Measurements from ENCODE around the gene MMP3.
"Not testable (repeated sequence)": the region's sequence is repeated elsewhere in the genome, so short reads cannot be mapped to it uniquely, and the experiment has no call there.

The MMP3 gene

GRCh38 chr11:102843489-102843888, at the start of gene MMP3:
Gene MMP3, minus strand, starts transcription at chr11:102843609. Its CDS starts 63 bp downstream, at chr11:102843546.
- no peak for DNase-seq (ENCODE audit: low read depth in 2 of 2)

DNA sequence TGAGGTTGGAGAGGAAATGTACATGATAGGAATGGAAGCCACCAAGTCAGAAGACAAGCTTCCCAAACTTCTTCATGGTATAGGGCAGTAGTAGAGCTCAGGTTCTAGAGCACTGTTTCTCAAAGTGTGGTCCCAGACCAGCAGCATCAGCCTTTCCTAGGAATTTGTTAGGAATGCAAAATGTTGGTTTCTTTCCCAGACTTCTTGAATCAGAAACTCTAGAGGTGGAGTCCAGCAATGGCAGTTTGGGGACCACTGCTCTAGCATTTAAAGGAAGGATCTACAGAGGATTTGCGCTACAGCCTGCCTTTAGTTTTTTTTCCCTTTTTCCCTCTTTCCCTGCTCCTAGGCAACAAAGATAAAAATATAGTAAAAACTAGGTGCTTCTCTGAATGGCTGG, 48.3 kb upstream of the MMP3 start:
- no peak for DNase-seq (ENCODE audit: low read depth in 2 of 2)

DNA sequence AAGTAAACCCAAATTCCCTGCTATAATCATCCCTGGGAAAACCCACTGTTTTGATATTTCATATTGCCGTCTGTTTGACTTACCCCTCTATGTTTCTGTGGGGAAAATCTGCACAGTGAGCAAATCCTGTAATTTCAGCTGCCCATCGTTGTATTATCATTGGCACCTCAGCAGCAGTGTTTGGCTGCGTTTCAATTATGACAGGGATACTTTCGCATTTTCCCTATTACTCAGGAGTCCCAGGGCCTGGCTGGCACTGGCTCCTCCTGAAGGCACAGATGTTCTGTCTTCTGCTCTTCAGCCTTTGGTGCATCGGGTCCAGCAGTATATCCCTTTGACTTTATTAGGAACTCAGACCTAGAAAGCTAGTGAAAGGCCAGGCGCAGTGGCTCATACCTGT, 43.6 kb upstream of the MMP3 start:
- DNase-seq (ENCODE audit: low read depth in 2 of 2): no peak

DNA sequence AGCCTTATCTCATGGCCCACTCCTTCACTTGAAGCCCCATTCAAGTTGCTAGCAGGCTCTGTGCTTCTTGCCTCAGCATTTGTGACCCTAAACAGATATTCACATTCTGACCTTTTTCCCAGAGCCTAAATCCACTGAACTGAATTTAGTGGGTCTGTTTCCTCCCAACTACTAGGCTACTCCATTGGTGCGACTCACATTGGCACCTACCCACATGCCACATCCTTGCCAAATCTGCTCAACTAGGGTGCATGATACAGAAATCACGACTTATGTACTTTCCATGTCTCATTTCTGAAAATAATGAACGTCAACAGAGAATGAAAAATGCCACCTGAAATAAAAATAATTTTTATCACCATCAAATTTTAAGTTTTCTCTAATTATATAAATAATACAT, 39.7 kb upstream of the MMP3 start:
- no peak for DNase-seq (ENCODE audit: low read depth in 2 of 2)

DNA sequence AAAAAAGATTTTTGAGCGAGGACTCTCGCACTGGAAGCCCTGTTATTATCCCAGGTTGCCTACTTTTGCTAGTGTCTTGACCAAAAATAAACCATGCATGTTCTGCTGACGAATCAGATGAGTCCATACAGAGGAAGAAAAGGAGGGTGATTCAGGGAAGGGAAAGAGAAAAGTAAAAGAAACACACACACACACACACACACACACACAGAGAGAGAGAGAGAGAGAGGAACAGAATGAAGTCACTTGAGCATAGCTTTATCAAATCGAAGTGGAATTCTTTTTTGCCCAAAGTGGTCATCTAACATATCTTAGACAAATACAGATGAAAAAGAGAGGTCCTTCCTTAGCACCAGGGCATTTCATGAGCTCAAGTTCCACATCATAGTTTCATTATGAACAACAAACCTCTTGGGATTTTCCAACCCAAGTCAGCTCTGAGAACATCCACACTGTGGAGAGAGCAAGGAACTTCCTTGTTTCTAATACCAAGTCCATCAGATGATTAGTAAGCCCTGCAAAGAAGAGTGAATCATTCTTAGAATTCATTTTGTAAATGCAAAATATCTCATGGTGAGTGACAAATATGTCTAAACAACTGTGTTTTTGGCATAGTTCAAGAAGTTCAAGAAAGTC, 39.1 kb upstream of the MMP3 start:
- no peak for DNase-seq (ENCODE audit: low read depth in 2 of 2)

DNA sequence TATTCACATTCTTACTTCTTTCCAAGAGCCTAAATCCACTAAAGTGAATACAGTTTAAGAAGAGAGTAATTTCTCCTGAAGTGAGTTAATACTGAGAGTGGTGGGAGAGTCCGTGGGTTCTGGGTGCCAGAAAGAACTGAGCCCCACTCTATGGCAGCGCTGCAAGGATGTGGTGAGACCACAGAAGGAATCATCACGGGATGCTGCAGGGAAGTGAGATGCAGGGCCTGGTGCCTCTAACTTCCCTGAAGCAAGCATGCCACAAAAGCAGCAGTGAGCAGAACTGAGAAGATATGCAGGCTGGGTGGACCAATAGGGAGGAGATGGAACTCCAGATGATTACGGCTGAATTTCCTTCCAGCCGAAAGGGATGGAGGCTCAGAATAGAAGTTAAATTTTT, 36.4 kb upstream of the MMP3 start:
- no peak for DNase-seq (ENCODE audit: low read depth in 2 of 2)

- no peak for DNase-seq (ENCODE audit: low read depth in 2 of 2)
Measured at GRCh38 chr11:102878595-102878994, 35.2 kb upstream of the MMP3 start.

GRCh38 chr11:102874852-102875251, 31.4 kb upstream of the MMP3 start, which contains the start of gene MMP12:
Gene MMP12, minus strand, starts transcription at chr11:102874982. Its CDS starts 45 bp downstream, at chr11:102874937.
- no peak for DNase-seq (ENCODE audit: low read depth in 2 of 2)

DNA sequence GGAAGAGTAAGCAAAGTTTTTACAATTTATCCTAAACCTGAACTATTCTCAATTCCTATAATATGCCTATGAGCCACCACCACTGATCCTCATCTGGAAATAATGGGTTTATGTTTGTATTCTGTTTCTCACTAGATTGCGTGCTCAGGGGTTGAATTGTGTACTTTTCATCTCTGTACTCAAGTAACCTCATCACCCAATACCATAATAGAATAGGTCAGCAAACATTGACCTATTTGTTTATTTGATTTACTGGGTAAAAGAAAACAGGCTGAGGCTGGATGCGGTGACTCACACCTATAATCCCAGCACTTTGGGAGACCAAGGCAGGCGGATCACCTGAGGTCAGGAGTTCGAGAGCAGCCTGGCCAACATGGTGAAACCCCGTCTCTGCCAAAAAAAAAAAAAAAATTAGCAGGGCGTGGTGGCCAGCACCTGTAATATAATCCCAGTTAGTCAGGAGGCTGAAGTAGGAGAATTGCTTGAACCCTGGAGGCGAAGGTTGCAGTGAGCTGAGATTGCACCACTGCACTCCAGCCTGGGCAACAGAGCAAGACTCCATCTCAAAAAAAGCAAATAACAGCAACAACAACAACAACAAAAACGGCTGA, 26.1 kb upstream of the MMP3 start:
- not testable (repeated sequence) for DNase-seq (ENCODE audit: low read depth in 2 of 2)

GRCh38 chr11:102868339-102868738, 24.9 kb upstream of the MMP3 start:
- DNase-seq (ENCODE audit: low read depth in 2 of 2): no peak

GRCh38 chr11:102864724-102865123, 21.3 kb upstream of the MMP3 start:
- DNase-seq (ENCODE audit: low read depth in 2 of 2): no peak

- DNase-seq (ENCODE audit: low read depth in 2 of 2): no peak
Measured at GRCh38 chr11:102853956-102854355, 10.5 kb upstream of the MMP3 start.

DNA sequence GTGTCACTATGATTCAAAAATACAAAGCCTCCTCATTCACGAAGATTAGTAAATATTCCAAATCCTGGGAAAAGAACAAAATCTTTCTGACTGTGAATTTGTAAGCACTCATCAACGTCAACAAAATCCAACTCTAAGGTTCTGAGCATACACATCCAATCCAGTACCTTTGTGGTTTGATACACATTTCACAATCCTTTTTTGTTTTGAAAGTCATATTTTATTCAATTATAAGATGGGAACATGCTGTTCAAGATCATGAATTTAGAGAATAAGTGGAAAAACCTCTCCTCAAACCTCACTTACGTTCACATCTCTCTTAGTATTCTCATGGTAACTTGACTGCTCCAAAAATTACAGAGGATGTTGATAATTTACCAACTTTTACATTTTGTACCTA, 9.6 kb upstream of the MMP3 start:
- DNase-seq (ENCODE audit: low read depth in 2 of 2): no peak

DNA sequence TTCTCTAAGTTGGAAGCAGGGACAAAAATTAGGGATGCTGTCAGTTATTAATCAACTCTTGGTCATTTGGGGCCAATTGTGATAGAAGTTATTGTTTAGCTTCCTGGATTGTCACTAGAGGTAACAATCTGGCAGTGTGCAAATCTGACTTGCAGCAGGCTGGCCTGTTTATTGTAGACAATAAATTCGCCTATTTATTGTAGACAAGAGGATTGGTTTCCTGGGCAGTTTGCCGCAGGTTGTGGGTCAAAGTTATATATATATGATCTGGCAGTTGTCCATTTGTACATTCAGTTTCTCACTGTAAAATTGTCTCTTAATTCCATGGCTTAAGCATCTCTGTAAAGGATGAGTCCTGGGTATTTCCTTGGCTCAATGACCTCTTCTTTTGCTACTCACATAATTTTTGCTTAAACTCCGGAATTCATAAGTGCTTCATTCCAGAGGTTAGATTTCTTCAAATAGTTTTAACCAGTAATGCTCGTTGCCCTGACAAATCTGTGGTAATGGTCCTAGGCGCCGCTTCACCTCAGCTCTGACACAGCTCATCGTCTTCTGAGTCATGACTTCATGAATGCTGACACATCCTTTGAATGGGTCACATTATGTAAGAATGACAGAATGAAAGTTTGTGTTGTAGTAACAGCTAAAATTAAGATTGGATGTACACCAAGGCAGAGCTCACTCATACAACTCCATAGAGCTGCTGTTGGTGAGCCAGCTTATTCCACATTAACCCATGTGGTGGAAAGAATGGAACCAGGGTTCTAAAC, 7.8 kb upstream of the MMP3 start:
- DNase-seq (ENCODE audit: low read depth in 2 of 2): no peak

DNA sequence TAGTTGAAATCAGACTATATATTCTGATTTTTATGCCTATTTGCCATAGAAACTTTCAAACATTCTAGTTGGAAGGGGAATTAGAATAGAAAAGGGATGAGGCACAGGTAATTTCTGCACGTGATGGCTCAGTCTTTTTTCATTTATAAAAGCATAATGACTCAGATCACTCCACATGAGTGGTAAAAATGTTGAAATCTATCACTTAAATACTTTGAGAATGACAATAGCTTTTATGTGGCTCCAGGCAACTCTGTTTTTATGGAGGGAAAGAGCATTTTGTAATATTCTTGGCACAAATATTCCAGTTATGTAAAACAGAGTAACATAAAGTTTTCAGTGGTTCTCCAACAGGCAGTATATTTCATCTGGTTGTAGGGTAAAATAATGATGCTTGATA, 5.9 kb upstream of the MMP3 start:
- DNase-seq (ENCODE audit: low read depth in 2 of 2): no peak

DNA sequence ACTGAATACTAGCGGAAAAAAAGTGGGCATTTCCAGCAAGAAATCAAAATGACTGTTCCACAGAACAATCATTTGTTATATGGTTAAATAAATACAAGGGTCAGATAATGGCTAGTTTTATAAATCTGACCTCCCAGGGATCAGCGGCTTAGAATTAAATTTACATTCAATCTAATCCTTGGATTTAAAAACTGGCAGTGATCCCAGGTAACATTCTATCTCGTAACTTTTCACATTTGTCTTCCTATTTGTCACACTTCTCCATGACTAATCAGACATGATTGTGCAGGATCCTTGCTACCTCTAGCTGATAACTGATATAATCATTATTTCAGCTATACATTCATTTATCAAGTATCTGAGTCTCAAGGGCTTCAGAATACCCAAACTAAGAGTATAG, 2.9 kb upstream of the MMP3 start:
- no peak for DNase-seq (ENCODE audit: low read depth in 2 of 2)

DNA sequence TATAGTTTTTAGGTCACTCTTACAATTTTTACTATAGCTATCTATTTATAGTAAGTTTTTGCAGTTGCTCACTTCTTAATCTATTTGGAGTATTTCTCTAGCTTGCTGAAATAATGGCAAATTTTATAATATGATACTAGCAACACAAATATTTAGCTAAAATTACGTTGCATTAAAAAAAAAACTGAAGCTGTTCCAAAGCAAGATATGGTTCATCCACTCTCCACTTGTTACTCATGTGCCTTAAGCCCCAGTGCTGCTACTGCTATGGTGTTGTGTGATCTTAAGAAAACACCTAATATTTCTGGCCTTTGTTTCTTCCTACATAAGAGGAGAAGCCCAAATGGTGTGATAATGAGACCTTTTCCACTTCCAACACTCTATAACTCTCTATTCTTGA, 479 bp downstream of the MMP3 start:
- DNase-seq (ENCODE audit: low read depth in 2 of 2): no peak

- DNase-seq (ENCODE audit: low read depth in 2 of 2): no peak
Measured at GRCh38 chr11:102840018-102840417, 3.4 kb downstream of the MMP3 start.

DNA sequence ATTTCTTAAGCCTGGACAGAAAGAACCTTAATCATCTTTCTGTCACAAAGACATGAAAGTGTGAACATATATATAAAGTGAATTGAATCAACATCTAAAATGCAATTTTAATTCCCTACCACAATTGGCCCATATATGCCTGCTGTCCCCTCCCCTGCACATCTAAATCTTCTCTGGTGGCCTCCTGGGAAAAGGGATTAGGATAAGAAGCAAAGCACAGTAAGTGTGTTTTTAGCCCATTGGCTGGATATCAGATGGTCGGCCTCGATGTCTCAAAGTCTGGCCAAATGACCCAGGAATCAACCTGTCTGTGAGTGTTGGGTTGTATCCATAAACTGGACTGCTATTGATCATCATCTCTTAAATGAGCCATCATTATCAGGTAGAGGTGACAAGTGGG, 5.8 kb downstream of the MMP3 start:
- DNase-seq (ENCODE audit: low read depth in 2 of 2): no peak

DNA sequence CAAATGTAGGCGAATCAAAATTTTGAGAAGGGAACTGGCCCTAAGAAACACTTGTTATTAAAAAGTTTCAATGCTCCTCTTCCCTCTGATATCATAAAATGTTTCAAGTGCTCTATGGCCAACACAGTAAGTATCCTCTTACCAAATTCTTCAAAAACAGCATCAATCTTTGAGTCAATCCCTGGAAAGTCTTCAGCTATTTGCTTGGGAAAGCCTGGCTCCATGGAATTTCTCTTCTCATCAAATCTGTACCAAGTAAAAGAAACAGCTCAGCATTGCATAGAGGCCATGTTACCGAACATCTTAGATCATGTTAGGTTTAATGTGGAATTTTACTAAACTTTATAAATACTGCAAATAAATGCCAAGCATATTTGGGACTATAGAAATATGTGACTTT, 6.3 kb downstream of the MMP3 start:
- no peak for DNase-seq (ENCODE audit: low read depth in 2 of 2)

- DNase-seq (ENCODE audit: low read depth in 2 of 2): no peak
Measured at GRCh38 chr11:102836290-102836875, 7.0 kb downstream of the MMP3 start.

DNA sequence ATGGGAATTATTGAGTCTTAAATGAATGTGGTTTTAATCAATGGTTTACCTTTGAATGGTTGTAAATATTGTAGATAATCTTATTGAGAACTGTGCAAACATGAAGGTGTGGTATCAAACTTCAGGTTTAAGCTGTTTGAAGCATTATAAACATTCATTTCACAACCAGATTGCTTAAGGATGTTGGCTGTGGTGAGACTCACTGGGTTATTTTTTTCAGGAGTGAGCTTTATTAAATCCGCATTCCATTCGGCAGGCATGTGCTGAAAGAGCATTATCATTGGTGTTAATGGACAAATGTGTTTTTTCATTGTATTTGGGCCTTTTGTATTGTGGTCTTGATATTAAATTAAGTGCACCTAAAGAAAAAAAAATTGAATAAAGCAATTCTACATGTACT, 9.7 kb downstream of the MMP3 start:
- no peak for DNase-seq (ENCODE audit: low read depth in 2 of 2)

- no peak for DNase-seq (ENCODE audit: low read depth in 2 of 2)
Measured at GRCh38 chr11:102832612-102833011, 10.8 kb downstream of the MMP3 start.

Measured in stimulated activated CD4-positive, alpha-beta T cell treated with anti-CD3 and anti-CD28 coated beads, Interleukin-1b, Interleukin-23, amount 100 ng/mL, for 4 hours (primary cell).